ENCODE data around the gene B3GAT1. TPM values are rescaled to one million over a fixed set of nuclear protein-coding genes. Genes with fewer than 3 reads are reported as not detected.

B3GAT1 gene
- total RNA-seq, 1 donor from 2014 or later: 1.4 TPM

DNA sequence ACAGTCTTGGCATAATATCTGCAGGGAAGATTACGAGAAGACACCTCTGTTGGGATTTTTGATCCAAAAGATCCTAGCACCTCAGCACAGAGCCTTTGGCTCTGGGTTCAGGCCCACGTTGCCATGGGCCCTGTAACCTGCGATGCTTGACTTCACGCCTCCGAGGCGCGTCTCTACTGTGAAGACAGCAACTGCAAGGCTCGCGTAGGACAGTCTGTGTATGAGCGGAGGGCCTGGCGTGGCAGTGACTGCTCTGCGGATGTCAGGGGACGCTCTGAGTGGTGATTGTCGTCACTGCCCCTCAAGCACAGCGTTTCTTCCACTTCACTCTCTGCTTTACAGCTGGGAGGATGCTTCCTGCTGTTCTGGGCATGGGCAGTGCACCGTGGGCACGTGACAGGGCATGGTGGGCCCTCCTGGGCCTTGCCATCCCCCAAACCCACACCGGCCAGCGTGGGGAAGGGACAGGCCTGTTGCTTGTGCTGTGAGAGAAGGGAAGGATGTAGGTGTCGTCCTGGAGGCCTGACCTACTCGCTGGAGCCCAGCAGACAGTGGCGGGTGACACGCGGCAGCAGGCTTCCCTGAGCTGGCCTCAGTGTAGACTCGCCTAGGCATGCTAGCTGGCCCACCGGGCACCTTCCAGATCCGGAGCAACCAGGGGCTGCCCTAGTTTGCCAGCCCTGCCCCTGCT is 53.7 kb downstream of the B3GAT1 start:
- H3K27ac ChIP-seq: no peak overlapping the region
- no peak for ATAC-seq
- no peaks in the 10 kb centered on the region for H3K9me3 ChIP-seq
- peaks cover 6% of the 10 kb centered on the region for H3K4me1 ChIP-seq
- TF ChIP-seq CTCF (IDR thresholded peaks at IDR 0.05): no peak
- H3K36me3 ChIP-seq: no peaks in the 10 kb centered on the region
- no peak overlapping the region for H3K4me3 ChIP-seq
- no peaks in the 10 kb centered on the region for H3K27me3 ChIP-seq (ENCODE audit: low read depth)
- DNase-seq: no peak
- intact Hi-C loops (cut with DNase I): no loop called here

GRCh38 chr11:134357545-134357839 is 54.5 kb downstream of the B3GAT1 start:
- DNase-seq (no peak), ATAC-seq (no peak)
- no peak overlapping the region for H3K27ac ChIP-seq
- H3K4me3 ChIP-seq: no peak overlapping the region
- peaks cover 6% of the 10 kb centered on the region for H3K4me1 ChIP-seq
- no peaks in the 10 kb centered on the region for H3K9me3 ChIP-seq
- no peak for TF ChIP-seq CTCF (IDR thresholded peaks at IDR 0.05)
- H3K36me3 ChIP-seq: no peaks in the 10 kb centered on the region
- intact Hi-C loops (cut with DNase I): no loop called here
- no peaks in the 10 kb centered on the region for H3K27me3 ChIP-seq (ENCODE audit: low read depth)

DNA sequence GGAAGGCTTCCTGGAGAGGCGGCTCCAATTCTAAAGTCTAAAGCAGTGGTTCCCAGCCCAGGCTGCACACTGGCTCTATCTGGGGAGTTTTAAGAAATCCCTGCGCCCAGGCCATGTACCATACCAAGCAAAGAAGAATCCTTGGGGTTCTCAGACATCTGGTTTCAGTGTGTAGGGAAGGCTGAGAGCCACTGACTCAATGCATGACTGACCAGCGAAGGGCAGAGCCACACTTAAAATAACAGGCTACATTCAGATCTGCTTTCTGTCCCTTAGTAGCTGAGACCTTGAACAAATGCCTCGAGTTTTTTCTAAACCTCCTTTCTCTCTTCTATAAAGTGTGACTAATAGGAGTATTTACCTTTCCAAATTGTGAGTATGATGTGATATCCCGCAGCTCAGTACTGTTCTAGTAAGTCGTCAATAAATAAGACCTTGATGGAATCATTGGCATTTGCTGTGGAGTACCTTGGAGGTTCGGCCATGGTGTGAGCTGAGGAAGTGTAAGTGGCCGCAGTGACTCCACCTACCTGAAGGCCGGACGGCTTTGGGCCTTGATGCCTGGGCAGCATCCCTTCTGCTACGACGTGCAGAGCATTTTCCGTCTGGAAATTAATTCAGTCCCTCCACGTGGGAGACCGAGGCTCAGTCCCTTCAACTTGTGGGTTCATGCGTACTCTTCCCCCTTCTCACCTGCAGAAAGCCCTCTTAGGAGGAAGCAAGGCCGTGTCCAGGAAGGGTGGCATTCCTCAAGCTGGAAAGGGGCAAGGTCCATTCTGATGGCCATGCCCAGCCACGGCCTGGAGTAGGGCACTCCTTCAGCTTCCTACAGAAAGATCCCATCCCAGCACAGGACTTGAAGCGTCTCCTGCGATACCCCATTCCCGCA is 55.1 kb downstream of the B3GAT1 start:
- no peak for TF ChIP-seq CTCF (IDR thresholded peaks at IDR 0.05)
- intact Hi-C loops (cut with DNase I): no loop called here
- DNase-seq: no peak
- Histone ChIP-seq H3K36me3 (no peaks in the 10 kb centered on the region), H3K4me1 (peaks cover 6% of the 10 kb centered on the region), H3K9me3 (no peaks in the 10 kb centered on the region), H3K27ac (no peak overlapping the region), H3K27me3 (ENCODE audit: low read depth) (no peaks in the 10 kb centered on the region), H3K4me3 (no peak overlapping the region)
- no peak for ATAC-seq

DNA sequence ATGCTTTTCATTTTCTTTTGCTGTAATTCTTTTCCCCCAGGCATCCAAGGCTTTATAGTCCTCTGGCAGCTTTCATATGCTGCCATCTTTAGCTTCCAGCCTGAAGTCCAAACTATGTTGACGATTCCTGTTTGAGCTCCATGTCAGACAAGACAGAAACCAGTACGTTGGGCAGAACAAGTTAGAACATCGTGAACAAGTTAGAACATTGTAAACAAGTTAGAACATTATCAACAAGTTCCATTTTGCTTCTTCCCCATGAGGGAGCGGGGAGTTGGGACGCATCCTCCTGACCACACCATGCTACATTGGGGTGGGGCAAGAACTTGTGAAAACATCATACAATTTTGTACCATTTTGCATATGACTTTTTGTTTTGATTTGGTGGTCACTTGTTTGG is 56.4 kb downstream of the B3GAT1 start:
- no peaks in the 10 kb centered on the region for H3K27me3 ChIP-seq (ENCODE audit: low read depth)
- no peak overlapping the region for H3K4me3 ChIP-seq
- H3K9me3 ChIP-seq: no peaks in the 10 kb centered on the region
- intact Hi-C loops (cut with DNase I): no loop called here
- H3K4me1 ChIP-seq: peaks cover 6% of the 10 kb centered on the region
- no peak for ATAC-seq
- H3K27ac ChIP-seq: no peak overlapping the region
- DNase-seq: no peak
- no peaks in the 10 kb centered on the region for H3K36me3 ChIP-seq
- no peak for TF ChIP-seq CTCF (IDR thresholded peaks at IDR 0.05)

- no peak overlapping the region for H3K27ac ChIP-seq
- TF ChIP-seq CTCF (IDR thresholded peaks at IDR 0.05): no peak
- intact Hi-C loops (cut with DNase I): no loop called here
These were observed 56.9 kb downstream of the B3GAT1 start for GRCh38 chr11:134355136-134355535.

More at GRCh38 chr11:134355136-134355535, 56.9 kb downstream of the B3GAT1 start:
- H3K27me3 ChIP-seq (ENCODE audit: low read depth): no peaks in the 10 kb centered on the region
- no peak overlapping the region for H3K4me3 ChIP-seq
- H3K4me1 ChIP-seq: peaks cover 2% of the 10 kb centered on the region
- no peak for ATAC-seq
- H3K36me3 ChIP-seq: no peaks in the 10 kb centered on the region
- no peak for DNase-seq
- H3K9me3 ChIP-seq: no peaks in the 10 kb centered on the region
